Keratinocyte (primary cell): ENCODE data around the gene HEPN1. TPM values are rescaled to one million over a fixed set of nuclear protein-coding genes. Genes with fewer than 3 reads are reported as not detected.

Experiments
- DNase-seq: peaks from one replicate; pipeline ENCODE4 v3.0.0-alpha.2; 2011; ENCODE audit warnings: low read depth, missing footprints, low spot score
- FAIRE-seq: peaks from 2 replicates; lab custom pipeline; 2011; peaks lifted over from hg19 to GRCh38; lab: Jason Lieb, UNC
- H2AFZ ChIP-seq: 2 replicates; pipeline ENCODE4 v1.6.0; 2012; ENCODE audit warnings: low read length, control low read depth, inconsistent platforms; ENCODE audit not compliant: control insufficient read depth
- H3K27ac ChIP-seq: 2 replicates; pipeline ENCODE4 v1.5.1; 2011; ENCODE audit warnings: low read length; ENCODE audit not compliant: control insufficient read depth, insufficient read depth
- H3K27me3 ChIP-seq: 3 replicates; pipeline ENCODE4 v1.6.0; 2011; ENCODE audit warnings: low read length; ENCODE audit not compliant: control insufficient read depth, insufficient read depth; ENCODE audit errors: extremely low read depth
- H3K36me3 ChIP-seq, 2 experiments: 2 replicates in 1 of 2; 3 replicates in 1 of 2; pipeline ENCODE4 v1.5.1; 2011; ENCODE audit warnings: low read length in 2 of 2, mild to moderate bottlenecking in 1 of 2; ENCODE audit not compliant: control insufficient read depth in 2 of 2, insufficient read depth in 2 of 2; ENCODE audit errors: extremely low read depth in 1 of 2
- H3K4me1 ChIP-seq: 3 replicates; pipeline ENCODE4 v1.5.1; 2011; ENCODE audit warnings: low read length; ENCODE audit not compliant: control insufficient read depth, insufficient read depth; ENCODE audit errors: extremely low read depth
- H3K4me2 ChIP-seq: 3 replicates; pipeline ENCODE4 v1.6.0; 2011; ENCODE audit warnings: low read depth, low read length; ENCODE audit not compliant: control insufficient read depth, insufficient read depth; ENCODE audit errors: extremely low read depth
- H3K4me3 ChIP-seq, 3 experiments: fragments of 200-600 bp in 1 of 3; sonication (generic) in 1 of 3; 2 replicates in 2 of 3; 3 replicates in 1 of 3; pipeline ENCODE4 v1.5.1; 2011 to 2016; ENCODE audit warnings: low read length in 3 of 3, mild to moderate bottlenecking in 3 of 3, control low read depth in 2 of 3, inconsistent platforms in 1 of 3, low read depth in 1 of 3, mixed read lengths in 1 of 3, mixed run types in 1 of 3, moderate library complexity in 1 of 3; ENCODE audit not compliant: control insufficient read depth in 2 of 3, insufficient read depth in 2 of 3; ENCODE audit errors: extremely low read depth in 1 of 3
- H3K79me2 ChIP-seq: 2 replicates; pipeline ENCODE4 v1.6.0; 2012; ENCODE audit warnings: low read length; ENCODE audit not compliant: control insufficient read depth, insufficient read depth
- H3K9ac ChIP-seq: 3 replicates; pipeline ENCODE4 v1.6.0; 2011; ENCODE audit warnings: low read length; ENCODE audit not compliant: control insufficient read depth, insufficient read depth; ENCODE audit errors: extremely low read depth
- H3K9me1 ChIP-seq: 3 replicates; pipeline ENCODE4 v1.6.0; 2011; ENCODE audit warnings: low read length; ENCODE audit not compliant: control insufficient read depth, insufficient read depth; ENCODE audit errors: extremely low read depth
- H3K9me3 ChIP-seq: 2 replicates; pipeline ENCODE4 v1.5.1; 2012; ENCODE audit warnings: low read depth, low read length; ENCODE audit not compliant: control insufficient read depth
- H4K20me1 ChIP-seq: 3 replicates; pipeline ENCODE4 v1.6.0; 2011; ENCODE audit warnings: low read length; ENCODE audit not compliant: control insufficient read depth, insufficient read depth; ENCODE audit errors: extremely low read depth
- EZH2 ChIP-seq: IDR thresholded peaks from one replicate; pipeline ENCODE4 v1.6.1; 2012; ENCODE audit warnings: inconsistent platforms, mild to moderate bottlenecking, low read length, moderate library complexity
- dilution Hi-C: fragments of 300-500 bp; cut with MboI; formaldehyde crosslinking; loops from one replicate; pipeline ENCODE4 v1.7.0; 2020; ENCODE audit warnings: low sequenced_read_pairs; ENCODE audit not compliant: extremely low pct_ligation_motif_present
- polyA plus RNA-seq, 5 experiments: library from polyadenylated mRNA; depleted of rRNA in 3 of 5; stranded (reverse) in 3 of 5; stranded (forward) in 1 of 5; unstranded in 1 of 5; fragments of >200 nt; gene quantifications; 1 replicate in 1 of 5; 2 replicates in 3 of 5; 3 replicates in 1 of 5; pipeline versions ENCODE4 v1.2.1 to v1.2.3, GENCODE V29; 2011 to 2012; ENCODE audit warnings: missing spikeins in 2 of 5, low read depth in 1 of 5, low replicate concordance in 1 of 5
- TF ChIP-seq, protein P1 (sequence below), 3 experiments: IDR thresholded peaks in 1 of 3; conservative IDR thresholded peaks in 1 of 3; optimal IDR thresholded peaks in 1 of 3; 2 replicates in 2 of 3; 3 replicates in 1 of 3; pipeline versions ENCODE3 to v1.5.1; 2011; ENCODE audit warnings: low read length in 3 of 3, mild to moderate bottlenecking in 3 of 3, moderate library complexity in 2 of 3, control low read depth in 1 of 3, inconsistent platforms in 1 of 3; ENCODE audit not compliant: insufficient read depth in 2 of 3; ENCODE audit errors: extremely low read depth in 1 of 3

HEPN1 gene
- polyA plus RNA-seq, 1 donor (not counting 4 experiments of a cell fraction or from before 2014, with no cell fraction given) = not detected

DNA sequence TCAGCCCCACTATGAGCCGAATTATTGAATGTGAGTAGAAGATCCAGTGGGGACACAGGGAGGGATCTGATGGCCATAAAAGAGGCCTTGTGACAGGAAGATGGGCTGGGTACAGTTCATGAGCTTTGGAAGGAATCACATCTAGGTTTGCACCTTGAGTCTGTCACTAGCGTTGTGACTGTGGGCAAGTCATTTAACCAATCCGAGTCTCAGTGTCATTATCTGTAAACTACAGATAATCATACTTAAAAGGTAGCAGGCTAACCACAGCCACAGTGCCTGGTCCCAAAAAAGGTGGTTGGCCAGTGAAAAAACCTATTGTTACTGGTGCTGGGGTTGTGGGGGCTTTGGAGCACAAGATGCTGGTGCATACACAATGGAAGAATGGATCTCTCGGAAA, 3.8 kb downstream of the HEPN1 start:
- no peak for FAIRE-seq
- dilution Hi-C loops = no loop called here

DNA sequence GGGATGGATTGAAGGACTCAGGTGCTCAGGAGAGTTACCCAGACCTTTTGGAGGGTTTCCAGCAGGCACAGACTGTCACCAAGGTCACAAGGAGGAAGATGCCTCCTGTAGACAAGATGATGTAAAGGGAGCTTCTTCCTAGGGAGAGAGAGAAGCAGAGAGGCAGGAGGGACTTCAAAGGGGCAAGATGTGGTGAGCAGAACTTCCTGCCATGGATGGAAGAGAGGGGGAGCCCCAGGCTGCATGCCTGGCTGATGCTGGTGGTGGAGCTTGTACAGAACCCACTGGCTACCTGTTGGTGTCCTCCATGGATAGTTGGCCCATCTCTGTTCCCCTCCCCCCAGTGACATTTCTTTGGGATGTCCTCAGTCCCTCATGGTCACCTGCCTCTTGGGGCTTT, 4.2 kb downstream of the HEPN1 start:
- dilution Hi-C loops = no loop called here
- H3K9ac ChIP-seq = no peak overlapping the region
- FAIRE-seq = no peak
- no peak overlapping the region for H2AFZ ChIP-seq
- no peaks in the 10 kb centered on the region for H3K36me3 ChIP-seq
- no peaks in the 10 kb centered on the region for H4K20me1 ChIP-seq
- H3K79me2 ChIP-seq = no peaks in the 10 kb centered on the region
- no peak overlapping the region for H3K4me3 ChIP-seq
- no peak for TF ChIP-seq EZH2
- TF ChIP-seq, protein P1, sequence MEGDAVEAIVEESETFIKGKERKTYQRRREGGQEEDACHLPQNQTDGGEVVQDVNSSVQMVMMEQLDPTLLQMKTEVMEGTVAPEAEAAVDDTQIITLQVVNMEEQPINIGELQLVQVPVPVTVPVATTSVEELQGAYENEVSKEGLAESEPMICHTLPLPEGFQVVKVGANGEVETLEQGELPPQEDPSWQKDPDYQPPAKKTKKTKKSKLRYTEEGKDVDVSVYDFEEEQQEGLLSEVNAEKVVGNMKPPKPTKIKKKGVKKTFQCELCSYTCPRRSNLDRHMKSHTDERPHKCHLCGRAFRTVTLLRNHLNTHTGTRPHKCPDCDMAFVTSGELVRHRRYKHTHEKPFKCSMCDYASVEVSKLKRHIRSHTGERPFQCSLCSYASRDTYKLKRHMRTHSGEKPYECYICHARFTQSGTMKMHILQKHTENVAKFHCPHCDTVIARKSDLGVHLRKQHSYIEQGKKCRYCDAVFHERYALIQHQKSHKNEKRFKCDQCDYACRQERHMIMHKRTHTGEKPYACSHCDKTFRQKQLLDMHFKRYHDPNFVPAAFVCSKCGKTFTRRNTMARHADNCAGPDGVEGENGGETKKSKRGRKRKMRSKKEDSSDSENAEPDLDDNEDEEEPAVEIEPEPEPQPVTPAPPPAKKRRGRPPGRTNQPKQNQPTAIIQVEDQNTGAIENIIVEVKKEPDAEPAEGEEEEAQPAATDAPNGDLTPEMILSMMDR (optimal IDR thresholded peaks at IDR 0.05 in 1 of 3, IDR thresholded peaks at IDR 0.05 in 1 of 3, conservative IDR thresholded peaks at IDR 0.05 in 1 of 3; ENCODE audit: extremely low read depth in 1 of 3, insufficient read depth in 2 of 3, low read length in 3 of 3) = no peak
- no peaks in the 10 kb centered on the region for H3K9me3 ChIP-seq
- no peak overlapping the region for H3K4me2 ChIP-seq
- no peaks in the 10 kb centered on the region for H3K4me1 ChIP-seq
- no peak overlapping the region for H3K27ac ChIP-seq
- no peak for DNase-seq
- no peaks in the 10 kb centered on the region for H3K9me1 ChIP-seq
- H3K27me3 ChIP-seq = peaks cover 16% of the 10 kb centered on the region

More for the DNA sequence above, 3.8 kb downstream of the HEPN1 start:
- Histone ChIP-seq H3K27me3 (peaks cover 16% of the 10 kb centered on the region), H2AFZ (no peak overlapping the region), H3K4me3 (no peak overlapping the region), H3K4me2 (no peak overlapping the region), H3K9me3 (no peaks in the 10 kb centered on the region), H3K36me3 (no peaks in the 10 kb centered on the region), H3K79me2 (no peaks in the 10 kb centered on the region), H3K4me1 (no peaks in the 10 kb centered on the region), H4K20me1 (no peaks in the 10 kb centered on the region), H3K27ac (no peak overlapping the region), H3K9me1 (no peaks in the 10 kb centered on the region), H3K9ac (no peak overlapping the region)
- TF ChIP-seq, protein P1 (optimal IDR thresholded peaks at IDR 0.05 in 1 of 3, IDR thresholded peaks at IDR 0.05 in 1 of 3, conservative IDR thresholded peaks at IDR 0.05 in 1 of 3; ENCODE audit: extremely low read depth in 1 of 3, insufficient read depth in 2 of 3, low read length in 3 of 3) = no peak
- TF ChIP-seq EZH2 = no peak
- no peak for DNase-seq
